Daoy (cell line): ENCODE results near the gene SMAD6. TPM values are rescaled to one million over a fixed set of nuclear protein-coding genes. Genes with fewer than 3 reads are reported as not detected.
"Not testable (repeated sequence)": the region's sequence is repeated elsewhere in the genome, so short reads cannot be mapped to it uniquely, and the experiment has no call there.

Experiments
- DNase-seq: peaks from one replicate; pipeline ENCODE4 v3.0.0-alpha.2; 2015; ENCODE audit warnings: low read depth
- total RNA-seq: library from RNA; depleted of rRNA; stranded (reverse); fragments of >200 nt; shearing (Covaris generic); gene quantifications from 2 replicates; pipeline ENCODE4 v1.2.3, GENCODE V29; 2014; rRNA removed

Gene SMAD6
- total RNA-seq, 1 experiment from 2014 or later = 9.0 TPM

DNA sequence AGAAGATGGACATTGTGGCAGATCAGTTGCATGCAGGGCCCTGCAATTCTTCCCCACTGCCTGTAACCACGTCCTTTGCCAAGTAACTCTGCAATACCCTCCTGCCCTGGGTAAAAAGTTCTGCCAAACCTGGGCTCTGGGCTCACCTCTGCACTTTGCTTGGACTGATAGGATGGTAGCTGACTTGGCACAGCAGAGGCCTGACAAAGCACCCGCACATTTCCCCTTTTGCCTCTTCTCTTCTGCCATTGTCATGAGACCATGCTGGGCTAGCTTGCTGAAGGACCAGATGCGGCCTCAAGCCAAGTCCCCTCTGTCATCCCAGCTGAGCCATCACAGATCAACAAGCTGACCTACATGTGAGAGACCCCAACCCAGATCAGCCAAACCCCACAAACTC lies 122.4 kb downstream of the SMAD6 start:
- no peak for DNase-seq

DNA sequence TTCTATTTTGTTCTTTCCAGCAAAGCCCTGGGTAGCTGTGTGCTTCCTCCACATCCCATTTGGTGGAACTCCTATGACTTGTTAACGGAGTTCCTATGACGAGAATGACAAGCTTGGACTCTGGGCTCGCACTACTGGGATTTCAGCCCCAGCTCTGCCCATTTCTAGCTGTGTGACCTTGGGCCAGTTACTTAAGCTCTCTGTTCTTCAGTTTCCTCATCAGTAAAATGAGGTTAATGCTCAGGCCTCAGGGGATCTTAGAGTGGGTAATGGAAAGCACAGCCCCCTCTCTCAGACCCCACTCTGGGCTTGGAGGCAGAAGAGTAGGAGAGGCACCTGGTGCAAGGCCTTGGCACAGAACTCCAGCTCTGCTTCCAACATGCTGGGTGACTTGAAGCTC lies 123.1 kb downstream of the SMAD6 start:
- no peak for DNase-seq

DNA sequence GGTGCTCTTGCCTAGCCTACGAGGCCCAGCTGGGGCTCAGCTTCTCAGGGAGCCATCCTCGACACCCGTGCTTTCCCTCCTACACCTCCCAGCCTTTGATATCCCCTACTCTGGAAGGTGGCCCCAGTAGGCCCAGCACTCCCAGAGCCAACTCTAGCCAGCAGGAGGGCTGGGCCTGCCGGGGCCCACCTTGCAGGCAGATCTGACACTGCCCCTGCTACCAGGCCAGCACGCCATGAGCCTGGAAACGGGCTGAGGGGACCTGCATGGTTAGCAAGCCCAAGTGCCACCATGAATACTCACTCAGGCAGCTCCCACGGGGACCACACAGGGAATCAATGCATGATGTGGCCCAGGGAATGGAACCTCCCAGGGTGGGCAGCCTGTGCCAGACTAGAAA lies 123.7 kb downstream of the SMAD6 start:
- no peak for DNase-seq

DNA sequence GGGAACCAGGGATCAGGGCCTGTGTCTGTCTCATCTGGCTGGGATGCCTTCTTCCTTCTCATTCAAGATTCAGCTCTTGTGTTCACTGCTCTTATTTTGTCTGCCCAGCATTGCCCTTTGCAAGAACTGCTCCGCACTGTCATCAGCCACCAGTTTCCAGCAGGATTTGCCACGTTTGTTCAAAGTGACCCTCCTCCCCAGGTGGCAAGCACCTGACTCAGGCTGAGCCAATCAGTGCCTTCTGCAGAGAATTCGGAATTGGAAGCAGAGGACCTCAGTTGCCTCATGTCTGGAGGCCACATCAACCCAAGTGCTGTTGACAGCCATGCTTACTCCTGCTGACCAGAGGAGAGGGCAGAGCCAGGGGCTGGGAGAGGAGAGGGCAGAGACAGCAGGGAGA lies 124.5 kb downstream of the SMAD6 start:
- DNase-seq = no peak

DNA sequence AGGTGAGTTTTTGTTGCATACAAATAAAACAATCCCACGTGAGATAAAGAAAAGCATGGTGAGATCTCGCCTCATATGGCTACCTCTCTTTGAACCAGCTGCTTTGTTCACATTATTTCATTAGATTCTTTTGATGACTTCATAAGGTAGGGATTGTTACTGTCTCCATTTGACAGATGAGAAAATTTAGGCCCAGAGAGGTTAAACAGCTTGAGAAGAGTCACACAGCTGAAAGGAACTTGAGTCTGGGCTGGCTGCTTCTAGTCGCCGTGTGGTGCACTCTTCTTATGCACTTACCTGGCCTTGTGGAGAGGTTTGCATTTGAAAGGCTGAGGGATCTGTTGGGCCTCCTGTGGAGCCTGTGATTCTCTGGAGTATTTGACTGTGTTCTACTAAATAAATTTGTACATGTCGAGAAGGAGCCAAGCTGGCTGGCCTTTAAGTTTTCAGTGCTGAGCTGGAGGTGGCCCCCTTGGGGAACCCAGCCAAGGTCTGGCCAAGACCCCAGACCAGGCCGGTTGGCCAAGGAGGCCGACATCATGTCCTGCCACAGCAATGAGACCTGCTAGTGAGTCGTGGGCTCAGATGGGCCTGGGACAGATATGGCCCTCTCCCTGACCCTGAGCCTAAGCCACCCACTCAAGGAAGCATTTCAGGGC lies 125.1 kb downstream of the SMAD6 start:
- DNase-seq = no peak

DNA sequence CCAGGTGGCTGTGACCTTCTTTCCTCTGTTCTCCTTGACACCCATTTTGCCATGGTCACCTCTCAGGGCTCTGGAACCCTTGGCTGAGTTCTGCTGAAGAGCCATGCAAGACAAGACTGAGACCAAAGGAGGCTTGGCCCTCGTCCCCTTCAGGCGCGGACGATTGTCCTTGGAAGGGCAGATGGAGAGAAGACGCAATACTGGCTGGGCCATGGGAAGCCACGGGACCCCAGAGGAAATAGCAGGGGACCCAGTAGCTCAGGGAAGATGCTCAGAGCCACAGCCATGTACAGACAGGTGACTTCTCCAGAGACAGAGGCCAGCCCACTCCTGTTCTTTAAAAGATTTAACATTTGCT lies 125.6 kb downstream of the SMAD6 start:
- DNase-seq = no peak

DNA sequence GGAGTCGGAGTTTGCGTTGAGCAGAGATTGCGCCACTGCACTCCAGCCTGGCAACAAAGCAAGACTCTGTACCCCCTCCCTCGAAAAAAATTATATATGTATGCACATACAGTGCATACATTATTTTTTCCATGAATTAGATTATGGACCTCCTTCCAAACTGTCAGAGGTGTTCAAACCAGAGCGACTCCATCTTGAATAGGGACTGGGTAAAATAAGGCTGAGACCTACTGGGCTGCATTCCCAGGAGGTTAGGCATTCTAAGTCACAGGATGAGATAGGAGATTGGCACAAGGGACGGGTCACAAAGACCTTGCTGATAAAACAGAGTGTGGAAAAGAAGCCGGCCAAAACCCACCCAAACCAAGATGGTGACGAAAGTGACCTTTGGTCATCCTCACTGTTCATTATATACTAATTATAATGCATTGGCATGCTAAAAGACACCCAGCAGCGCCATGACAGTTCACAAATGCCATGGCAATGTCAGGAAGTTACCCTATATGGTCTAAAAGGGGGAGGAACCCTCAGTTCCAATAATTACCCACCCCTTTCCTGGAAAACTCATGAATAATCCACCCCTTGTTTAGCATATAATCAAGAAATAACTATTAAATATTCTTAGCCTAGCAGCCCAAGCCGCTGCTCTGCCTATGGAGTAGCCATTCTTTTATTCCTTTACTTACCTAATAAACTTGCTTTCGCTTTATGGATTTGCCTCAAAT lies 126.9 kb downstream of the SMAD6 start:
- not testable (repeated sequence) for DNase-seq

DNA sequence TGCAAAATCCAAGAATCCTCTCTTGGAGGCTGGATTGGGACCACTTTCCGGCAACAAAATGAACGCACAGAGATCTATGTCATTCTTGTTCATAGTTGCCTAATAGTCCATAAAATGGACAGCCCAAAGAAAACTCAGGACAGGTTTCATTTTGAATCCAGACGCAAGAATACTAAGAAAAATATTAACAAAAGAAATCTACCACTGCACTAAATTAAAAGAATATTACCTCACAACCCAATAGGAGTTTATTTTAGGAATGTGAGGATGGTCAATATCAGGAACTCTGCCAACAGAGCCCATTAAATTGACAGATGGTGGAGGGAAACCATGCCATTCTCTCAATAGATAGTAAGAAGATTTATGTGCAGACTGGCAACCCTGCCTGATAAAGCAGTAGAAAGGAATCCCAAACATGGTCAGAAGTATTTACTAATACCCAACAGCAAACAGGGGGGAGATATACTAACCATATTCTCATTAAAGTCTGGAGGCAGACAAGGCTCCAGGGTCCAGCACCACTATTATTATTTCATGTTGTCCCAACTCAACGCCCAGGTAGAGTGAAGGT lies 127.6 kb downstream of the SMAD6 start:
- DNase-seq = no peak

DNA sequence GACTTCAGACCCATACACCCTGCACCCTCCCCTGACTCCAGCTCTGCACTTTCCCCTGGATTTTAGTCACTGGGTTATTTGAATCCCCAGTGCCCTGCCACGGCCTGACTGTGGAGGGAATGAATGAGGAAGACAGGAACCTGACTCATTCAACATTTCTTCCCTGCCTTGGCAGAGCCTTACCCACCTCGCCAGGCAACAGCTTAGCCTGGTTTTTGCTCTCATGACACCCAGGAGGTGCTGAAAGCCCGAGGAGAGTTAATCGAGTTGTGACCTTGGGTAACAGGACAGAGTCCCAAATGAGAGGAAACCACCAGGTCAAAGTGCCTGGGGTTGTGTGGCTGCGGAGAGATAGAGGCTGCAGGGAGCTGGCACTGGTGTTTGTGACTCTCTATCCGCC lies 128.3 kb downstream of the SMAD6 start:
- peak; percentile 89 for DNase-seq

DNA sequence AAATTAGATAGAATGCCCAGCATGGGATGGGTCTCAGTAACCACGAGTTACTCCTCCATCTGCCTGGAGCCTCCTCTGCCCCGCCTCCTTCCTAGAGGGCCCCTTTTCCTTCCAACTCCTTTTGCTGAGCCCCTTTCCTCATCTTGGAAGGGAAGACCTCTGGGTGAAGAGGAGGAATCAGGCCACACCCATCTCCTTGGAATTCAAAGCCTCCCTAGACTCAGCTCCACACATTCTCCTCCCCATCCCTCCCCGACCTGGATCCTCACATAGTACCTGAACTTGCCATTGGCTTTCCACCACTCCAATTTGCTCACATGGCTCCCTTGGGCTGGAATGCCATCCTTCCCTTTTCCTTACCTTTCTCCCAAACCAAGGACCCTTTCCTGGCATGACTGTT lies 128.8 kb downstream of the SMAD6 start:
- DNase-seq = no peak

DNA sequence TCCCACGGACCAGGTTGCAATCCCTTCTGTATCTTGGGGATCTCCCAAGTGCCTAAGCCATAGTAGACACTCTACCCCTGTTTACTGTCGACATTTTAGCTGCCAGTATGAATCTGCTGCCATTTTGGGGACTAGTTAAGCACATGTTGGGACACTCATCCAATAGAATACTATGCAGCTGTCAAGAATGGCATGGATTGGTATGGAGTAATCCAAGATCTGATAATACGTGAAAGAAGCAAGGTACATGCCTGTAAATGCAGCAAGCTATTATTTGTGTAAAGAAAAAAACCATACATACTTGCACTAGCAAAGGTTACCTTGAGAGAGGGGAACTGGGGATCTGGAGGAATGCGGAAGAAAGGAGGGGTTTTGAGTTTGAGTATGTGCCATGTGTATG lies 129.3 kb downstream of the SMAD6 start:
- no peak for DNase-seq

DNA sequence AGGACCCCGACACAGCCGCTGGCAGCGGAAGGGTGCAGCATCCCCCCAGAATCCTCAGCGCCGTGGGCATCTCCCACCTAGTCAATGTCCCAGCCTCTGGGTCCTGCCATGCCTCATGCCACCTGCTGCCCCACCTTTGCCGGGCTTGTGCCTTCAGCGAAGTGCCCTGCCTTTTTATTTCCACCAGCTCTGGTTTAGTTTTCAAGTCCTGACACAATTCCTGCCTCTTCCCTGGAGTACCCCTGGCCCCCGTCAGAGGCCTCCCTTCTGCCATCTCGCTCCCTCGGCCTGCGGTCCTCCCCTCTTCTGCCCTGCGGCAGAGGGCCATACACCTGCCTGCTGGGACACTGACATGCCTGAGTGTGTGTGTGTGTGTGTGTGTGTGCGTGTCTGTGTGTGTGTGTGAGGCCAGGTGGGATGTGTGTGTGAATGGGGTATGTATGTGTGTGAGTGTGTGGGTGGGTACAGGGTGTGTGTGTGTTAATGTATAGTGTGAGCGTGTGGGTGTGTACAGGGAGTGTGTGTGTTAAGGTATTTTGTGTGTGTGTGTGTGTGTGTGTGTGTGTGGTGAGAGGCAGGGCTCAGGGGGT lies 129.9 kb downstream of the SMAD6 start:
- no peak for DNase-seq

Other genes with a start within 250 kb of the SMAD6 start
- 37.5 and 39.1 TPM in 2 replicates for gene SNAPC5, start 204.5 kb upstream of the SMAD6 start, total RNA-seq
- gene RPL4, start 197.4 kb upstream of the SMAD6 start, total RNA-seq = 2,284 and 3,077 TPM in 2 replicates
- gene ZWILCH, start 196.9 kb upstream of the SMAD6 start, total RNA-seq = 37.4 and 68.2 TPM in 2 replicates
- gene LCTL, start 136.2 kb upstream of the SMAD6 start, total RNA-seq = 0.57 TPM in 1 of 2 replicates, not detected in the other